ENCODE data around the gene FBXO42. TPM values are rescaled to one million over a fixed set of nuclear protein-coding genes. Genes with fewer than 3 reads are reported as not detected.

The FBXO42 gene
- total and polyA plus RNA-seq, 9 of the 15 experiments (the other 6 are each of a cell fraction or from before 2014, with no cell fraction given): 7.2 to 24.8 (median 17.4) TPM

DNA sequence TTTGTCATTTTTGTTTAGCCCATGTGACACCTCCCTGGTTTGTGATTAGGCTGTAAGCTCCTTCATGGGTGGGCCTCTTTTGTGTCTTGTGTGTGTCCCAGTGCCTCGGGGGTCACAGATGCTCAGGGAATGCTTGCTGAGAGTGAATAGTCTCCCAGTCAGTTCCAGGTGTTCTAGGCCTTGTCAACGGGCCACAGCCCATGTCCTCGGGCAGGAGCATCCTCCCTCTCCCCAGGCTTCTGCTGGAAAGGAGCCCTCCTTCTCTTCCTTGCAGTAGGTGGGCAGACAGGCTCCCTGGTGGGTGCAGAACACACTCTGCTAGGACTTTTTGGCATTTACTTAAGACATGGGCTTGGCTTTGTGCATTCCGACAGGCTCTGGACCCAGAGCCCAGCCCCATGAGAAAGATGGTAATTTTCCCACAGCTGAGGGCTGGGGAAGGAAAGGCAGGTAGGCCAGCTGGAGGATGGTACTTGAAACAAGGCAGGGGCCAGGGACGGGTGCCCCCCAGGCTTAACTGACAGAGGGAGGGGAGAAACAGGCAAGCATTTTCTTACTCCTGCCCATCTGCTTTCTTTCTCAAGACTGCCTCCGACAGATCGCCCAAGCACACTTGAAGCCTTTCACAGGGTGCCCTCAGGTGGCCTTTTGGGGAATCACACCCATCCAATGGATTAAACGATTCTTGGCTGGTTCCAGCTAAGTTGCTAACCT lies 108.2 kb downstream of the FBXO42 start (continued):
- TF ChIP-seq ZNF511 (CRISPR knock-in tag; IDR thresholded peaks at IDR 0.05) (0 out of 2 replicates have a peak, but pooled peaks have one; percentile 64), HDAC6 (IDR thresholded peaks at IDR 0.05; ENCODE audit: low read depth, low read length) (no peak), PHTF2 (CRISPR knock-in tag; IDR thresholded peaks at IDR 0.05) (no peak), HNRNPUL1 (IDR thresholded peaks at IDR 0.05; ENCODE audit: low read length) (no peak), CHD7 (IDR thresholded peaks at IDR 0.05; ENCODE audit: low read depth, low read length) (peak; percentile 8), ETV6 (IDR thresholded peaks at IDR 0.05; ENCODE audit: borderline replicate concordance in 1 of 2, low read depth in 2 of 2, low read length in 1 of 2) (no peak), ETV6 (CRISPR knock-in tag; IDR thresholded peaks at IDR 0.05; ENCODE audit: borderline replicate concordance) (no peak), STAG1 (CRISPR knock-in tag; IDR thresholded peaks at IDR 0.05; ENCODE audit: borderline replicate concordance) (peak; percentile 62; the same call in 1 of the 2 replicates), SMAD4 (CRISPR knock-in tag; conservative IDR thresholded peaks at IDR 0.05) (no peak)
- TF ChIP-seq, protein P1, sequence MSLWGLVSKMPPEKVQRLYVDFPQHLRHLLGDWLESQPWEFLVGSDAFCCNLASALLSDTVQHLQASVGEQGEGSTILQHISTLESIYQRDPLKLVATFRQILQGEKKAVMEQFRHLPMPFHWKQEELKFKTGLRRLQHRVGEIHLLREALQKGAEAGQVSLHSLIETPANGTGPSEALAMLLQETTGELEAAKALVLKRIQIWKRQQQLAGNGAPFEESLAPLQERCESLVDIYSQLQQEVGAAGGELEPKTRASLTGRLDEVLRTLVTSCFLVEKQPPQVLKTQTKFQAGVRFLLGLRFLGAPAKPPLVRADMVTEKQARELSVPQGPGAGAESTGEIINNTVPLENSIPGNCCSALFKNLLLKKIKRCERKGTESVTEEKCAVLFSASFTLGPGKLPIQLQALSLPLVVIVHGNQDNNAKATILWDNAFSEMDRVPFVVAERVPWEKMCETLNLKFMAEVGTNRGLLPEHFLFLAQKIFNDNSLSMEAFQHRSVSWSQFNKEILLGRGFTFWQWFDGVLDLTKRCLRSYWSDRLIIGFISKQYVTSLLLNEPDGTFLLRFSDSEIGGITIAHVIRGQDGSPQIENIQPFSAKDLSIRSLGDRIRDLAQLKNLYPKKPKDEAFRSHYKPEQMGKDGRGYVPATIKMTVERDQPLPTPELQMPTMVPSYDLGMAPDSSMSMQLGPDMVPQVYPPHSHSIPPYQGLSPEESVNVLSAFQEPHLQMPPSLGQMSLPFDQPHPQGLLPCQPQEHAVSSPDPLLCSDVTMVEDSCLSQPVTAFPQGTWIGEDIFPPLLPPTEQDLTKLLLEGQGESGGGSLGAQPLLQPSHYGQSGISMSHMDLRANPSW (CRISPR knock-in tag; IDR thresholded peaks at IDR 0.05): no peak

Data from K562 (cell line).